Dendritic cell treated with granulocyte-macrophage colony-stimulating factor and Interleukin-4, amounts not matched to agents 40 ng/mL and 50 ng/mL, for 4 days (primary cell): ENCODE measurements around the gene ARFGEF3.

ENCODE experiments used
- H3K27ac Mint-ChIP-seq: one replicate; pipeline ENCODE4 v1.8.0; 2022; ENCODE audit warnings: mild to moderate bottlenecking, mixed read lengths
- H3K27me3 Mint-ChIP-seq: one replicate; pipeline ENCODE4 v1.8.0; 2022; ENCODE audit warnings: mild to moderate bottlenecking, mixed read lengths
- H3K36me3 Mint-ChIP-seq: one replicate; pipeline ENCODE4 v1.8.0; 2022; ENCODE audit warnings: low read depth, mixed read lengths
- H3K4me1 Mint-ChIP-seq: one replicate; pipeline ENCODE4 v1.8.0; 2022; ENCODE audit warnings: low read depth, mixed read lengths
- H3K4me3 Mint-ChIP-seq: one replicate; pipeline ENCODE4 v1.8.0; 2022; ENCODE audit warnings: mild to moderate bottlenecking, moderate library complexity, mixed read lengths
- H3K9me3 Mint-ChIP-seq: one replicate; pipeline ENCODE4 v1.8.0; 2022; ENCODE audit warnings: mixed read lengths
- intact Hi-C: fragments of 100-400 bp; cut with micrococcal nuclease; formaldehyde crosslinking; loops from one replicate; pipeline ENCODE4 v1.15.0; 2022

Gene ARFGEF3

GRCh38 chr6:138146544-138146943, 15.2 kb upstream of the ARFGEF3 start:
- H3K4me3 Mint-ChIP-seq = no peak overlapping the region
- H3K9me3 Mint-ChIP-seq = no peaks in the 10 kb centered on the region
- no peaks in the 10 kb centered on the region for H3K4me1 Mint-ChIP-seq
- H3K36me3 Mint-ChIP-seq = no peaks in the 10 kb centered on the region
- H3K27me3 Mint-ChIP-seq = peaks cover 22% of the 10 kb centered on the region
- H3K27ac Mint-ChIP-seq = no peak overlapping the region
- intact Hi-C loops = no loop called here

- H3K9me3 Mint-ChIP-seq = peaks cover 20% of the 10 kb centered on the region
- peaks cover 38% of the 10 kb centered on the region for H3K27me3 Mint-ChIP-seq
- intact Hi-C loops = no loop called here
- H3K4me1 Mint-ChIP-seq = no peaks in the 10 kb centered on the region
- no peak overlapping the region for H3K4me3 Mint-ChIP-seq
- no peaks in the 10 kb centered on the region for H3K36me3 Mint-ChIP-seq
- no peak overlapping the region for H3K27ac Mint-ChIP-seq
Observed at GRCh38 chr6:138155443-138155842, 6.3 kb upstream of the ARFGEF3 start.

GRCh38 chr6:138157986-138158638, 3.6 kb upstream of the ARFGEF3 start:
- H3K27me3 Mint-ChIP-seq = peaks cover 54% of the 10 kb centered on the region
- intact Hi-C loops = no loop called here
- H3K4me1 Mint-ChIP-seq = peaks cover 14% of the 10 kb centered on the region
- peaks cover 7% of the 10 kb centered on the region for H3K9me3 Mint-ChIP-seq
- no peaks in the 10 kb centered on the region for H3K36me3 Mint-ChIP-seq
- H3K27ac Mint-ChIP-seq = no peak overlapping the region
- no peak overlapping the region for H3K4me3 Mint-ChIP-seq

- Mint-ChIP-seq H3K4me1 (peaks cover 14% of the 10 kb centered on the region), H3K9me3 (no peaks in the 10 kb centered on the region), H3K27ac (no peak overlapping the region), H3K4me3 (no peak overlapping the region), H3K36me3 (no peaks in the 10 kb centered on the region), H3K27me3 (peaks cover 62% of the 10 kb centered on the region)
- intact Hi-C loops = no loop called here
Observed at GRCh38 chr6:138159246-138159645, 2.5 kb upstream of the ARFGEF3 start.

GRCh38 chr6:138160329-138161087, 1.2 kb upstream of the ARFGEF3 start:
- H3K27ac Mint-ChIP-seq = no peak overlapping the region
- intact Hi-C loops = no loop called here

GRCh38 chr6:138161088-138161337, 726 bp upstream of the ARFGEF3 start:
- Mint-ChIP-seq H3K4me1 (peaks cover 14% of the 10 kb centered on the region), H3K36me3 (no peaks in the 10 kb centered on the region), H3K27me3 (peaks cover 65% of the 10 kb centered on the region), H3K27ac (no peak overlapping the region), H3K9me3 (no peaks in the 10 kb centered on the region), H3K4me3 (peak overlapping the region; percentile 59)
- intact Hi-C loops = no loop called here

More at GRCh38 chr6:138160329-138161087, 1.2 kb upstream of the ARFGEF3 start:
- peaks cover 14% of the 10 kb centered on the region for H3K4me1 Mint-ChIP-seq
- H3K27me3 Mint-ChIP-seq = peaks cover 65% of the 10 kb centered on the region
- no peaks in the 10 kb centered on the region for H3K36me3 Mint-ChIP-seq
- H3K9me3 Mint-ChIP-seq = no peaks in the 10 kb centered on the region
- H3K4me3 Mint-ChIP-seq = no peak overlapping the region

- intact Hi-C loops = no loop called here
- Mint-ChIP-seq H3K27me3 (peaks cover 69% of the 10 kb centered on the region), H3K4me1 (peaks cover 14% of the 10 kb centered on the region), H3K4me3 (peak overlapping the region; percentile 78), H3K36me3 (no peaks in the 10 kb centered on the region), H3K27ac (no peak overlapping the region), H3K9me3 (no peaks in the 10 kb centered on the region)
Observed at GRCh38 chr6:138162111-138162954, 594 bp downstream of the ARFGEF3 start.

- H3K36me3 Mint-ChIP-seq = no peaks in the 10 kb centered on the region
- no peak overlapping the region for H3K27ac Mint-ChIP-seq
- intact Hi-C loops = no loop called here
- peaks cover 75% of the 10 kb centered on the region for H3K27me3 Mint-ChIP-seq
- no peaks in the 10 kb centered on the region for H3K9me3 Mint-ChIP-seq
- H3K4me1 Mint-ChIP-seq = peaks cover 14% of the 10 kb centered on the region
- H3K4me3 Mint-ChIP-seq = no peak overlapping the region
Observed at GRCh38 chr6:138162955-138163575, 1.3 kb downstream of the ARFGEF3 start.

- intact Hi-C loops = no loop called here
- Mint-ChIP-seq H3K27ac (no peak overlapping the region), H3K4me3 (no peak overlapping the region), H3K9me3 (peaks cover 26% of the 10 kb centered on the region), H3K4me1 (no peaks in the 10 kb centered on the region), H3K27me3 (peaks cover 12% of the 10 kb centered on the region), H3K36me3 (no peaks in the 10 kb centered on the region)
Observed at GRCh38 chr6:138175596-138175995, 13.9 kb downstream of the ARFGEF3 start.

- intact Hi-C loops = no loop called here
- no peaks in the 10 kb centered on the region for H3K4me1 Mint-ChIP-seq
- H3K27ac Mint-ChIP-seq = no peak overlapping the region
- no peak overlapping the region for H3K4me3 Mint-ChIP-seq
- peaks cover 26% of the 10 kb centered on the region for H3K9me3 Mint-ChIP-seq
- H3K27me3 Mint-ChIP-seq = peaks cover 14% of the 10 kb centered on the region
- H3K36me3 Mint-ChIP-seq = no peaks in the 10 kb centered on the region
Observed at GRCh38 chr6:138176652-138177232, 15.0 kb downstream of the ARFGEF3 start.

- Mint-ChIP-seq H3K4me3 (no peak overlapping the region), H3K27me3 (peaks cover 9% of the 10 kb centered on the region), H3K9me3 (peaks cover 6% of the 10 kb centered on the region), H3K27ac (no peak overlapping the region), H3K36me3 (no peaks in the 10 kb centered on the region), H3K4me1 (no peaks in the 10 kb centered on the region)
- intact Hi-C loops = no loop called here
Observed at GRCh38 chr6:138182939-138183789, 21.4 kb downstream of the ARFGEF3 start.

GRCh38 chr6:138183790-138184134, 22.0 kb downstream of the ARFGEF3 start:
- Mint-ChIP-seq H3K27me3 (peaks cover 11% of the 10 kb centered on the region), H3K4me3 (no peak overlapping the region), H3K27ac (no peak overlapping the region), H3K9me3 (no peaks in the 10 kb centered on the region), H3K4me1 (no peaks in the 10 kb centered on the region), H3K36me3 (no peaks in the 10 kb centered on the region)
- intact Hi-C loops = no loop called here

- Mint-ChIP-seq H3K36me3 (no peaks in the 10 kb centered on the region), H3K9me3 (no peaks in the 10 kb centered on the region), H3K4me1 (no peaks in the 10 kb centered on the region), H3K27ac (no peak overlapping the region), H3K27me3 (peaks cover 11% of the 10 kb centered on the region), H3K4me3 (no peak overlapping the region)
- intact Hi-C loops = no loop called here
Observed at GRCh38 chr6:138184230-138184629, 22.5 kb downstream of the ARFGEF3 start.
